HL-60 (cell line): ENCODE measurements around the gene ODF4.

ENCODE experiments used
- CTCF ChIP-seq: IDR thresholded peaks from one replicate; pipeline ENCODE4 v1.5.1; 2011; ENCODE audit warnings: low read length, control low read depth, inconsistent platforms; ENCODE audit not compliant: insufficient read depth
- POLR2AphosphoS5 ChIP-seq: IDR thresholded peaks from 2 replicates; pipeline ENCODE4 v1.6.1; 2012; ENCODE audit warnings: low read depth
- REST ChIP-seq: IDR thresholded peaks from 2 replicates; pipeline ENCODE4 v1.6.1; 2012; ENCODE audit warnings: low read depth; ENCODE audit not compliant: insufficient replicate concordance

- TF ChIP-seq REST (no peak), CTCF (no peak), POLR2AphosphoS5 (no peak)
Observed at GRCh38 chr17:8362651-8363332, 23.2 kb downstream of the ODF4 start.
